GM12874 (cell line): ENCODE data around the gene AREL1.

Experiments
- CTCF ChIP-seq: IDR thresholded peaks from 2 replicates; pipeline ENCODE4 v1.5.1; 2011; ENCODE audit warnings: low read depth, mild to moderate bottlenecking, control low read depth, low read length, moderate library complexity; ENCODE audit not compliant: insufficient read depth

AREL1 gene

GRCh38 chr14:74620497-74620921 lies 92.4 kb downstream of the AREL1 start:
- TF ChIP-seq CTCF = no peak

- TF ChIP-seq CTCF = no peak
Measured at GRCh38 chr14:74619672-74620131, 93.2 kb downstream of the AREL1 start.

GRCh38 chr14:74618078-74618952 lies 94.6 kb downstream of the AREL1 start:
- TF ChIP-seq CTCF = no peak

GRCh38 chr14:74616996-74617700 lies 95.7 kb downstream of the AREL1 start:
- TF ChIP-seq CTCF = no peak

- TF ChIP-seq CTCF = no peak
Measured at GRCh38 chr14:74616507-74616906, 96.4 kb downstream of the AREL1 start.

GRCh38 chr14:74615735-74616134 lies 97.1 kb downstream of the AREL1 start:
- TF ChIP-seq CTCF = no peak
